ENCODE data around the gene TRIM48.
"Not testable (repeated sequence)": the region's sequence is repeated elsewhere in the genome, so short reads cannot be mapped to it uniquely, and the experiment has no call there.

TRIM48 gene, protein sequence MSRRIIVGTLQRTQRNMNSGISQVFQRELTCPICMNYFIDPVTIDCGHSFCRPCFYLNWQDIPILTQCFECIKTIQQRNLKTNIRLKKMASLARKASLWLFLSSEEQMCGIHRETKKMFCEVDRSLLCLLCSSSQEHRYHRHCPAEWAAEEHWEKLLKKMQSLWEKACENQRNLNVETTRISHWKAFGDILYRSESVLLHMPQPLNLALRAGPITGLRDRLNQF

DNA sequence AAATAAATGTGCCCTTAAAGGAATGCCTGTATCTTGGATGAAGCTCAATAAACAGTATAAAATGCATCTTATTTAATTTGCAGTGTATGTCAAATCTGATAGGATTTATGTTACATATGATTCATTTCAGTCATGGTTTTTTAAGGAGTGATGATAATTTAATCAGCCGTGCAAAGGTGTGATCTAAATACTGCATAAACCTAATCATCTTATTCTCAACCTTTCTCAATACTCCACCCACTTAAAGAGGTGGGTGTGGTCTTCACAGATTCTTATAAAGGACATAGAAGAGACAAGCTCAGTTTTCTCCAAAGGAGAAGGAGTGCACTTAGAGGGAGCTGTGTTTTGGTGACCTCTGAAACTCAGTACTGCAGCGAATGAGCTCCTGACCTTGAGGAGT is at the start of gene TRIM48:
TSS of gene TRIM48 (plus strand) at position 301 of the 400 bp plus-strand sequence. CDS start 113 bp downstream, outside the sequence.
- DNase-seq, result not testable (repeated sequence)

DNA sequence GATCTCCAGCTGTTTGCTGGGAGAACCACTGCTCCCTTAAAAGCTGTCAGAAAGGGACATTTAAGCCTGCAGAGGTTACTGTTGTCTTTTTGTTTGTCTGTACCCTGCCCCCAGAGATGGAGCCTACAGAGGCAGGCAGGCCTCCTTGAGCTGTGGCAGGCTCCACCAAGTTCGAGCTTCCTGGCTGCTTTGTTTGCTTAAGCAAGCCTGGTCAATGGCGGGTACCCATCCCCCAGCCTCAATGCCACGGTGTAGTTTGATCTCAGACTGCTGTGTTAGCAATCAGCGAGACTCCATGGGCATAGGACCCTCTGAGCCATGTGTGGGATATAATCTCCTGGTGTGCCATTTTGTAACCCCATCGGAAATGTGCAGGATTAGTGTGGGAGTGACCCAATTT is 23.6 kb upstream of the TRIM48 start:
- DNase-seq, result not testable (repeated sequence)

DNA sequence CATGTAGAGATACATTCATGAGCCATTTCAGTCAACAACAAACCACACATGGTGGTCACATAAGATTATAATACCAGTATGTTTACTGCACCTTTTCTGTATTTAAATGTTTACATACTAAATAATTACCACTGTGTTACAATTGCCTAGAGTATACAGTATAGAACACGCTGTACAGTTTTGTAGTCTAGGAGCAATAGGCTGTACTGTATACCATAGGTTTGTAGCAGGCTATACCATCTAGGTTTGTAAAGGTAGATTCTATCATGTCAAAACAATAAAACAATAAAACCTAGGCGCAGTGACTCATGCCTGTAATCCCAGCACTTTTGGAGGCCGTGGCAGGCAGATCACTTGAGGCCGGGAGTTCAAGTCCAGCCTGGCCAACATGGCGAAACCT is 1.1 kb downstream of the TRIM48 start:
- DNase-seq, result no peak
